T-cell (primary cell): ENCODE results near the gene DUSP10. TPM values are rescaled to one million over a fixed set of nuclear protein-coding genes. Genes with fewer than 3 reads are reported as not detected.

ENCODE experiments used
- ATAC-seq, 4 experiments: fragments of 200-7000 bp in 3 of 4; fragments of 150-1000 bp in 1 of 4; cut with Tn5 transposase; replicated peaks in 1 of 4; 1 replicate in 3 of 4; 2 replicates in 1 of 4; pipeline ENCODE4 v1.10.0; 2021; ENCODE audit warnings: moderate library complexity in 3 of 4, mild to moderate bottlenecking in 2 of 4, moderate number of reproducible peaks in 1 of 4
- CTCF ChIA-PET, 2 donors: fragments of 300-600 bp; sonication (Branson Sonifier 250); formaldehyde crosslinking; loops; one replicate each; lab custom pipeline; 2022; ENCODE audit warnings: antibody characterized with exemption in 2 of 2; lab: Charles Lee
- POLR2A ChIA-PET, 2 donors: fragments of 300-600 bp; sonication (Branson Sonifier 250); formaldehyde crosslinking; loops; one replicate each; lab custom pipeline; 2022; ENCODE audit warnings: antibody characterized with exemption in 2 of 2; lab: Charles Lee
- DNase-seq, 35 experiments: peaks; one replicate each; pipeline versions ENCODE4 v3.0.0 to v3.0.0-alpha.2; 2013 to 2023
- H3K27ac ChIP-seq: one replicate; pipeline ENCODE4 v1.5.1; 2013; ENCODE audit warnings: low read length
- H3K27me3 ChIP-seq, 2 experiments: replicated peaks in 1 of 2; 1 replicate in 1 of 2; 2 replicates in 1 of 2; pipeline versions ENCODE4 v1.6.1 to v1.7.0; 2013; ENCODE audit warnings: low read length in 1 of 2, mixed read lengths in 1 of 2; ENCODE audit not compliant: control insufficient read depth in 2 of 2, insufficient read depth in 2 of 2; ENCODE audit errors: extremely low read depth in 1 of 2
- H3K36me3 ChIP-seq, 2 donors: 1 replicate in 1 of 2; 2 replicates in 1 of 2; pipeline versions ENCODE4 v1.6.1 to v1.7.0; 2013; ENCODE audit warnings: low read length in 1 of 2; ENCODE audit not compliant: control insufficient read depth in 2 of 2, insufficient read depth in 1 of 2; ENCODE audit errors: extremely low read depth in 1 of 2
- H3K4me1 ChIP-seq, 2 experiments: 1 replicate in 1 of 2; 2 replicates in 1 of 2; pipeline versions ENCODE4 v1.6.1 to v1.7.0; 2013; ENCODE audit warnings: low read length in 2 of 2, mixed read lengths in 1 of 2; ENCODE audit not compliant: insufficient read depth in 2 of 2, control insufficient read depth in 1 of 2; ENCODE audit errors: extremely low read depth in 1 of 2
- H3K4me3 ChIP-seq, 2 donors: 1 replicate in 1 of 2; 2 replicates in 1 of 2; pipeline versions ENCODE4 v1.5.1 to v1.7.0; 2013; ENCODE audit warnings: mild to moderate bottlenecking in 2 of 2, low read length in 1 of 2, moderate library complexity in 1 of 2; ENCODE audit not compliant: control insufficient read depth in 1 of 2; ENCODE audit errors: extremely low read depth in 1 of 2
- H3K9me3 ChIP-seq: 2 replicates; pipeline ENCODE4 v1.7.0; 2013
- H3K27ac Mint-ChIP-seq, 2 donors: one replicate each; pipeline ENCODE4 v1.8.0; 2020 to 2021; ENCODE audit warnings: mild to moderate bottlenecking in 2 of 2, mixed read lengths in 2 of 2
- H3K27me3 Mint-ChIP-seq, 2 donors: one replicate each; pipeline ENCODE4 v1.8.0; 2021 to 2022; ENCODE audit warnings: mixed read lengths in 2 of 2
- H3K36me3 Mint-ChIP-seq: one replicate; pipeline ENCODE4 v1.8.0; 2021; ENCODE audit warnings: mixed read lengths
- H3K4me1 Mint-ChIP-seq, 3 donors: one replicate each; pipeline ENCODE4 v1.8.0; 2020 to 2022; ENCODE audit warnings: mixed read lengths in 3 of 3, mild to moderate bottlenecking in 1 of 3
- H3K4me3 Mint-ChIP-seq, 3 donors: one replicate each; pipeline ENCODE4 v1.8.0; 2020 to 2022; ENCODE audit warnings: mild to moderate bottlenecking in 3 of 3, mixed read lengths in 3 of 3, moderate library complexity in 3 of 3
- H3K9me3 Mint-ChIP-seq, 3 donors: one replicate each; pipeline ENCODE4 v1.8.0; 2020 to 2022; ENCODE audit warnings: mixed read lengths in 3 of 3
- WGBS: methylation state at CpG from one replicate; pipeline ENCODE4 v1.1.5; 2013; ENCODE audit warnings: missing lambda C conversion rate; ENCODE audit not compliant: insufficient coverage; 5-methylcytosine and 5-hydroxymethylcytosine counted together
- total RNA-seq, 35 experiments: library from RNA in 6 of 35; stranded (reverse) in 6 of 35; fragments of 120-200 nt in 1 of 35; gene quantifications; one replicate each; pipeline versions ENCODE4 v1.2.1 to v1.2.4 and lab custom pipeline; 2013 to 2026

The DUSP10 gene
- total RNA-seq, 5 donors from 2014 or later (not counting 1 experiment from before 2014, with no cell fraction given) = 5.2 to 64.2 (median 6.0) TPM

GRCh38 chr1:221732052-221732451, 9.8 kb downstream of the DUSP10 start:
- no peaks in the 10 kb centered on the region for H3K27me3 ChIP-seq
- peaks cover 18% of the 10 kb centered on the region in 2 experiments for H3K4me1 ChIP-seq
- CTCF ChIA-PET = interaction anchor here in 1 of 2 donors (1.7 kb wide), 1 partner anchor 10 kb away, joined by 12 read pairs; the partner anchor contains the start of gene DUSP10
- H3K4me3 Mint-ChIP-seq = no peak overlapping the region
- no peak overlapping the region for H3K27ac Mint-ChIP-seq
- peaks cover 37% of the 10 kb centered on the region for H3K36me3 Mint-ChIP-seq
- peak in 1 of 4 experiments; percentile 19 for ATAC-seq
- H3K27me3 Mint-ChIP-seq = no peaks in the 10 kb centered on the region
- no peak for DNase-seq
- H3K4me1 Mint-ChIP-seq = peaks cover 60 to 83% (median 71%) of the 10 kb centered on the region in 3 donors
- H3K9me3 ChIP-seq = no peaks in the 10 kb centered on the region
- no peaks in the 10 kb centered on the region for H3K9me3 Mint-ChIP-seq
- POLR2A ChIA-PET = interaction anchor here (0.6 to 1.4 kb wide), 5 partner anchors 9 to 178 kb away, joined by 4 to 26 read pairs (median 8); partner anchors contain the start of gene DUSP10 (in 1 of the 2)
- peaks cover 0 to 3% of the 10 kb centered on the region in 2 donors for H3K36me3 ChIP-seq
- H3K27ac ChIP-seq = no peak overlapping the region
- no peak overlapping the region for H3K4me3 ChIP-seq

DNA sequence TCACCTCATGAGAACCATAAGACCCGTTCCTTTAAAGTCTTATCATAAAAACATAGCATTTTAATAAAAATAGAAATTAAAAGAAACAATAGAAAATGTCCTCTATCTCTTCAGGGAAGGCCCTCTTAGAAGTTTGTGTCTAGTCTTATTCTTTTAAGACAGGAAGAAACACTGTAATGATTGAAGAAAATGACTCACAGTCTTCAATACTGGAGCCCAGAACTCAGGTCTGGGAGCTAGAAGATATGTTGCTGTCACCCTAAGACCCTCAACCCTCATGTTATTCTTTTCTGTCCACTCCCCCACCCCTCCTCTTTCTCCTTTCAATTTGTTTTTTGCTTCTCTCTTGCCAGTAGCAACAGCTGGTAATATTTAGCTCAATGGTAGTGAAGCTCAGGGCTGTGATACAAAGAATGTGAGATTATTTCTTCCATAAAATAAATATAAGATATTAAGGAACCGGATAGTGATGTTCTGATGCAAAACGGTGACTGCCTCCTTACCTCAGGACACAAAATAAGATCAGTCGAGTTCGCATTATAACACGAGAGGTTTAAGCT, 12.0 kb downstream of the DUSP10 start:
- Histone ChIP-seq H3K9me3 (no peaks in the 10 kb centered on the region), H3K4me1 (peaks cover 26 to 33% of the 10 kb centered on the region in 2 experiments), H3K27me3 (no peaks in the 10 kb centered on the region), H3K36me3 (no peaks in the 10 kb centered on the region), H3K4me3 (no peak overlapping the region), H3K27ac (no peak overlapping the region)
- H3K9me3 Mint-ChIP-seq = no peaks in the 10 kb centered on the region
- ATAC-seq (no peak), DNase-seq (no peak)
- H3K27ac Mint-ChIP-seq = peak overlapping the region; percentile 47 to 62
- peaks cover 20% of the 10 kb centered on the region for H3K36me3 Mint-ChIP-seq
- WGBS = 100% methylated on average over 1 of the region's 6 CpGs
- ChIA-PET CTCF (interaction anchor here (0.6 to 0.8 kb wide), 4 partner anchors 11 to 806 kb away, joined by 3 to 7 read pairs (median 4); no protein-coding TSS in a partner anchor), POLR2A (interaction anchor here (0.7 to 3.2 kb wide), 6 partner anchors 11 to 22 kb away, joined by 3 to 24 read pairs (median 5); partner anchors contain the start of gene DUSP10 (in 1 of the 2))
- H3K4me1 Mint-ChIP-seq = peaks cover 67 to 89% (median 87%) of the 10 kb centered on the region in 3 donors
- no peak overlapping the region for H3K4me3 Mint-ChIP-seq
- H3K27me3 Mint-ChIP-seq = no peaks in the 10 kb centered on the region

- ChIA-PET POLR2A (interaction anchor here (0.6 to 3.2 kb wide), 3 partner anchors 13 to 43 kb away, joined by 3 to 24 read pairs (median 3); partner anchors contain the start of gene DUSP10 (in 2 of the 2)), CTCF (interaction anchor here in 1 of 2 donors (1.2 to 1.7 kb wide), 2 partner anchors 12 to 20 kb away, joined by 3 to 6 read pairs; no protein-coding TSS in a partner anchor)
- WGBS = no CpG with 5 or more reads among the region's 1 CpG
- no peaks in the 10 kb centered on the region for H3K27me3 ChIP-seq
- Mint-ChIP-seq H3K36me3 (peaks cover 20% of the 10 kb centered on the region), H3K4me3 (peak overlapping the region in 1 of 3 donors; percentile 50), H3K27ac (peak overlapping the region; percentile 53 to 82), H3K9me3 (peaks cover 0 to 6% (median 6%) of the 10 kb centered on the region in 3 donors), H3K27me3 (no peaks in the 10 kb centered on the region), H3K4me1 (peaks cover 54 to 79% (median 74%) of the 10 kb centered on the region in 3 donors)
- peaks cover 24 to 33% of the 10 kb centered on the region in 2 experiments for H3K4me1 ChIP-seq
- no peak for DNase-seq
- no peak for ATAC-seq
- no peak overlapping the region for H3K4me3 ChIP-seq
- H3K27ac ChIP-seq = peak overlapping the region; percentile 41
- peaks cover 0 to 3% of the 10 kb centered on the region in 2 donors for H3K36me3 ChIP-seq
- no peaks in the 10 kb centered on the region for H3K9me3 ChIP-seq
These were observed 13.8 kb downstream of the DUSP10 start for GRCh38 chr1:221728037-221728505.

GRCh38 chr1:221727146-221728036, 14.5 kb downstream of the DUSP10 start:
- H3K9me3 Mint-ChIP-seq = peaks cover 0 to 9% (median 6%) of the 10 kb centered on the region in 3 donors
- peaks cover 26% of the 10 kb centered on the region for H3K36me3 Mint-ChIP-seq

GRCh38 chr1:221725735-221726672, 15.9 kb downstream of the DUSP10 start:
- H3K36me3 Mint-ChIP-seq = peaks cover 35% of the 10 kb centered on the region
- ATAC-seq = peak; percentile 68 to 74 (median 70)
- WGBS = no CpG with 5 or more reads among the region's 3 CpGs
- Histone ChIP-seq H3K4me3 (no peak overlapping the region), H3K27ac (peak overlapping the region; percentile 41), H3K27me3 (no peaks in the 10 kb centered on the region), H3K9me3 (no peaks in the 10 kb centered on the region), H3K4me1 (peaks cover 24 to 33% of the 10 kb centered on the region in 2 experiments), H3K36me3 (peaks cover 0 to 3% of the 10 kb centered on the region in 2 donors)
- peak overlapping the region; percentile 29 to 65 (median 50) for H3K4me3 Mint-ChIP-seq
- peak overlapping the region; percentile 12 to 72 for H3K27ac Mint-ChIP-seq
- peaks cover 0 to 9% (median 6%) of the 10 kb centered on the region in 3 donors for H3K9me3 Mint-ChIP-seq
- peak in 1 of 35 experiments; percentile 39 for DNase-seq
- ChIA-PET CTCF (interaction anchor here (0.5 to 1.6 kb wide), 4 partner anchors 12 to 272 kb away, joined by 3 to 5 read pairs (median 4); no protein-coding TSS in a partner anchor), POLR2A (interaction anchor here (0.7 to 1.5 kb wide), 4 partner anchors 12 to 919 kb away, joined by 3 to 4 read pairs (median 4); no protein-coding TSS in a partner anchor)
- no peaks in the 10 kb centered on the region for H3K27me3 Mint-ChIP-seq
- H3K4me1 Mint-ChIP-seq = peaks cover 49 to 67% (median 67%) of the 10 kb centered on the region in 3 donors

More at GRCh38 chr1:221727146-221728036, 14.5 kb downstream of the DUSP10 start:
- Mint-ChIP-seq H3K27ac (peak overlapping the region; percentile 53 to 82), H3K4me3 (peak overlapping the region in 2 of 3 donors; percentile 21 to 50), H3K4me1 (peaks cover 49 to 75% (median 71%) of the 10 kb centered on the region in 3 donors), H3K27me3 (no peaks in the 10 kb centered on the region)
- peak in 1 of 4 experiments; percentile 33 for ATAC-seq
- CTCF ChIA-PET = interaction anchor here in 1 of 2 donors (0.7 to 1.7 kb wide), 4 partner anchors 13 to 728 kb away, joined by 3 to 6 read pairs (median 4); no protein-coding TSS in a partner anchor
- H3K9me3 ChIP-seq = no peaks in the 10 kb centered on the region
- no peaks in the 10 kb centered on the region for H3K27me3 ChIP-seq
- peak overlapping the region; percentile 41 for H3K27ac ChIP-seq
- H3K4me1 ChIP-seq = peaks cover 24 to 33% of the 10 kb centered on the region in 2 experiments
- no CpG with 5 or more reads among the region's 3 CpGs for WGBS
- DNase-seq = no peak
- POLR2A ChIA-PET = interaction anchor here (0.5 to 3.2 kb wide), 4 partner anchors 14 to 84 kb away, joined by 3 to 24 read pairs (median 3); partner anchors contain the start of gene DUSP10 (in 2 of the 2)
- H3K36me3 ChIP-seq = peaks cover 0 to 3% of the 10 kb centered on the region in 2 donors
- no peak overlapping the region for H3K4me3 ChIP-seq
